AG09309 (cell line): ENCODE data around the gene PPM1H.
"Not testable (repeated sequence)": the region's sequence is repeated elsewhere in the genome, so short reads cannot be mapped to it uniquely, and the experiment has no call there.

Source experiments
- DNase-seq: peaks from one replicate; pipeline ENCODE4 v3.0.0-alpha.2; 2010; ENCODE audit warnings: low read depth
- H3K4me3 ChIP-seq: 2 replicates; pipeline ENCODE4 v1.5.1; 2011; ENCODE audit warnings: mild to moderate bottlenecking, low read depth, low read length, moderate library complexity; ENCODE audit not compliant: control insufficient read depth
- TF ChIP-seq, protein P1 (sequence below): IDR thresholded peaks from 2 replicates; pipeline ENCODE4 v1.5.1; 2011; ENCODE audit warnings: mild to moderate bottlenecking, low read depth, low read length, inconsistent platforms; ENCODE audit not compliant: insufficient read depth, control insufficient read depth; ENCODE audit errors: missing control alignments

The PPM1H gene

DNA sequence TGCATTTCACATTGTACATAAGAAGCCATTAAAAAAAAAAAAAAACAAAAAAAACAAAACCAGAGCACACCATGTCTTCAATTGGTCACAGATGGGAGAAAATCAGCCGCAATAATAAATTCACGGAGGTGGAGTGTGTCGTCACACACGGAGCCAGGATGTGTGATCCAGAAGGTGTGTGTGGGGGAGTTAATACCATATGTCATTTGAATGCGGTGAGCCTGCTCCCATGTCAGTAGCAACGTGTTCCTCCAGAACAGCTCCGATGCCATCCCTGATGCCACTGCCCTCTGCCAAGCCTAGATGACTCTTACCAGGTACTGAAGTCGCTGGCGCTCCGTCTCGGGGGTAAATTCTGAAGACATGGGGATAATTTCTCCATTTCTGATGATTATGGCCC, 197.8 kb downstream of the PPM1H start:
- no peak overlapping the region for H3K4me3 ChIP-seq
- DNase-seq, result no peak
- TF ChIP-seq, protein P1, sequence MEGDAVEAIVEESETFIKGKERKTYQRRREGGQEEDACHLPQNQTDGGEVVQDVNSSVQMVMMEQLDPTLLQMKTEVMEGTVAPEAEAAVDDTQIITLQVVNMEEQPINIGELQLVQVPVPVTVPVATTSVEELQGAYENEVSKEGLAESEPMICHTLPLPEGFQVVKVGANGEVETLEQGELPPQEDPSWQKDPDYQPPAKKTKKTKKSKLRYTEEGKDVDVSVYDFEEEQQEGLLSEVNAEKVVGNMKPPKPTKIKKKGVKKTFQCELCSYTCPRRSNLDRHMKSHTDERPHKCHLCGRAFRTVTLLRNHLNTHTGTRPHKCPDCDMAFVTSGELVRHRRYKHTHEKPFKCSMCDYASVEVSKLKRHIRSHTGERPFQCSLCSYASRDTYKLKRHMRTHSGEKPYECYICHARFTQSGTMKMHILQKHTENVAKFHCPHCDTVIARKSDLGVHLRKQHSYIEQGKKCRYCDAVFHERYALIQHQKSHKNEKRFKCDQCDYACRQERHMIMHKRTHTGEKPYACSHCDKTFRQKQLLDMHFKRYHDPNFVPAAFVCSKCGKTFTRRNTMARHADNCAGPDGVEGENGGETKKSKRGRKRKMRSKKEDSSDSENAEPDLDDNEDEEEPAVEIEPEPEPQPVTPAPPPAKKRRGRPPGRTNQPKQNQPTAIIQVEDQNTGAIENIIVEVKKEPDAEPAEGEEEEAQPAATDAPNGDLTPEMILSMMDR, result no peak

DNA sequence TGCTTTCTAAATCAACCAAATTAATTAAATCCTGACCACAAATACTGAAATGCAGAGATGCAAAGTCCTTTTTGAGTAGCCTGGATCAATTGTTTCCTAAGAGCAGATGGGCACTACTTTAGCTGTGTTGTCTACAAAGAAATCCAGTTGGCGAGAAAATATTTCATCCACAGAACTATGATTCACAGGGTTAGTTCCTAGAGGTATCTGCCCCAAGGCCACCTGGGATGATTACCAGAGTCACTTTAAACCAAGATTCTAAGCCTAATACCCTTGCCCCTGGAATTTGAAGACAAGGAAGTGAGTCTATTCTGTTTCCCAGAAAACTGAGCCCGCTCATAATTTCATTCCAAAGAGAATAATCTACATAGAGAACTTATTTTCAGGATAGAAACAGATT, 198.4 kb downstream of the PPM1H start:
- TF ChIP-seq, protein P1, result no peak
- no peak for DNase-seq
- no peak overlapping the region for H3K4me3 ChIP-seq

- TF ChIP-seq, protein P1, result no peak
- DNase-seq, result no peak
- H3K4me3 ChIP-seq, result no peak overlapping the region
Measured at GRCh38 chr12:62732861-62733427, 202.0 kb downstream of the PPM1H start.

DNA sequence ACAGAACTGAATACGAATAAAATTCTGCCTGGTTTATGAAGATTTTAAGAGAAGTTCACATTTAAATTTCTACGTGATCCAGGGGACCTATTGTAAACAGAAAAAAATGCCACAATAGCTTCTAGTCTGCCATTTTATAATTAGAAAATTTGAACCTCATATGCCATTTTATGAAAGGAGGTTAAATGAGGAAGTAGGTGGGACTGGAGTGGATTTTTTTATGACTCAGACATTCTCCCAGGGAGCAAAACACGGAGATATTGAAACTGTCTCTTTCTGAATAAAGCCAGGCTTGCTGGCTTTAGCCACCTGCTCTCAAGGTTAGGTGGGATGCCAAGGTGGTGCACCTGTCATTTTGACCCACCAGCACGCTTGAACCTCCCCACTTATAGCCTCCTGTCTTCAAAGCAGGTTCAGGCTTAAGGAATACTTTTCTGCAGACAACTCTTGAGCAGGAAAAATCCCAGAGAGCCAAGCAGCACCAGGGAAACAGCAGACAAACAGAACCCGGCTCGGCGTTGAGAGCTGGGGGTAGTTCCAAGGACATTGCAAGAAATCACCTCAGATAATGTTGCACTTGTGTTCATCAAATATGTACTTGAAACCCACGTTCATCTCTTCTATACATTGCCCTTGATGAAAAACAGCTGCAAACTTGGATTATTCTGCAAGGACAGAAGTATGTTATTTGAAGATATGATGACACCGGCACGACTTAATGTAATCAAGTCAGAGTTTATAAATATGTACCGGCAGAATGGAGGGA, 203.7 kb downstream of the PPM1H start:
- no peak for DNase-seq

DNA sequence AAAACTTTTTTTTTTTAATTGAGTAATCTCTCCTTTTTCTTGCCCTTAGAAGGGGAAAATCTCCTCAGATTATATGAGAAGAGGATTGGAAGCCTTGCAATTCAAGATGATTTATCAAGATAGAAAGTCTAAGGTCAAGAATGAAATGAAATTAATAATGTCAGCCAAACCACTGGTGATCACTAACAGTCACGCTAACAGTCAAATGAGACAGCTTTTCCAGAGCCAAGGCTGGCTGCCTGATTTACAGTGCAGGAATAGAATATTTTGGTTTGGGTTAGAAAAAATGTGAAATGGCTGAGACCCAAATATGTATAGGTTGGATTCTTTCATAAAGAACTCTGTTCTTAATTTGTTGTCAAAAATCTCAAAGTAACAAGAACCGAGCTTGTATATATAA, 204.3 kb downstream of the PPM1H start:
- TF ChIP-seq, protein P1, result no peak
- no peak overlapping the region for H3K4me3 ChIP-seq
- DNase-seq, result peak; percentile 84

More for the DNA sequence above, 203.7 kb downstream of the PPM1H start:
- H3K4me3 ChIP-seq, result no peak overlapping the region
- TF ChIP-seq, protein P1, result no peak

- H3K4me3 ChIP-seq, DNase-seq: not testable (repeated sequence)
Measured at GRCh38 chr12:62729579-62730544, 205.1 kb downstream of the PPM1H start.
